Measurements from ENCODE around the gene SUCLG2. TPM values are rescaled to one million over a fixed set of nuclear protein-coding genes. Genes with fewer than 3 reads are reported as not detected.

The SUCLG2 gene
- total and polyA plus RNA-seq, 7 donors: 63.7 to 102 (median 90.5) TPM

- Histone ChIP-seq H3K4me3 (no peak overlapping the region), H3K9me3 (no peaks in the 10 kb centered on the region), H3K4me1 (no peaks in the 10 kb centered on the region), H3K36me3 (ENCODE audit: insufficient read depth in 1 of 2, low read depth in 1 of 2) (no peaks in the 10 kb centered on the region), H3K27ac (no peak overlapping the region), H3K27me3 (ENCODE audit: insufficient read depth in 3 of 3, low read length in 2 of 3) (no peaks in the 10 kb centered on the region)
- no peak for ATAC-seq
- 55 to 72% (median 70%) methylated on average over 1 of the region's 1 CpG for WGBS, 3 donors
- DNase-seq: no peak
- intact Hi-C loops (cut with DNase I): no loop called here
- no peak for TF ChIP-seq CTCF (IDR thresholded peaks at IDR 0.05)
These were observed 31.1 kb upstream of the SUCLG2 start for GRCh38 chr3:67685499-67685898.

- 95 to 98% (median 96%) methylated on average over 3 of the region's 3 CpGs for WGBS, 3 donors
- intact Hi-C loops (cut with DNase I): no loop called here
- no peaks in the 10 kb centered on the region for H3K4me1 ChIP-seq
- no peaks in the 10 kb centered on the region for H3K36me3 ChIP-seq (ENCODE audit: insufficient read depth in 1 of 2, low read depth in 1 of 2)
- TF ChIP-seq CTCF (IDR thresholded peaks at IDR 0.05): no peak
- no peak overlapping the region for H3K4me3 ChIP-seq
- no peak overlapping the region for H3K27ac ChIP-seq
- ATAC-seq: no peak
- H3K9me3 ChIP-seq: no peaks in the 10 kb centered on the region
- no peak for DNase-seq
- no peaks in the 10 kb centered on the region for H3K27me3 ChIP-seq (ENCODE audit: insufficient read depth in 3 of 3, low read length in 2 of 3)
These were observed 29.8 kb upstream of the SUCLG2 start for GRCh38 chr3:67684211-67684610.

GRCh38 chr3:67683522-67683921 is 29.1 kb upstream of the SUCLG2 start:
- DNase-seq (no peak), ATAC-seq (no peak)
- intact Hi-C loops (cut with DNase I): no loop called here
- Histone ChIP-seq H3K27ac (no peak overlapping the region), H3K9me3 (no peaks in the 10 kb centered on the region), H3K4me1 (no peaks in the 10 kb centered on the region), H3K27me3 (ENCODE audit: insufficient read depth in 3 of 3, low read length in 2 of 3) (no peaks in the 10 kb centered on the region), H3K4me3 (no peak overlapping the region), H3K36me3 (ENCODE audit: insufficient read depth in 1 of 2, low read depth in 1 of 2) (no peaks in the 10 kb centered on the region)
- TF ChIP-seq CTCF (IDR thresholded peaks at IDR 0.05): no peak

GRCh38 chr3:67678665-67679064 is 24.3 kb upstream of the SUCLG2 start:
- H3K9me3 ChIP-seq: no peaks in the 10 kb centered on the region
- H3K27ac ChIP-seq: no peak overlapping the region
- no peak for TF ChIP-seq CTCF (IDR thresholded peaks at IDR 0.05)
- no peaks in the 10 kb centered on the region for H3K4me1 ChIP-seq
- H3K27me3 ChIP-seq (ENCODE audit: insufficient read depth in 3 of 3, low read length in 2 of 3): no peaks in the 10 kb centered on the region
- no peaks in the 10 kb centered on the region for H3K36me3 ChIP-seq (ENCODE audit: insufficient read depth in 1 of 2, low read depth in 1 of 2)
- intact Hi-C loops (cut with DNase I): no loop called here
- DNase-seq (no peak), ATAC-seq (no peak)
- H3K4me3 ChIP-seq: no peak overlapping the region

- Histone ChIP-seq H3K4me1 (no peaks in the 10 kb centered on the region), H3K27me3 (ENCODE audit: insufficient read depth in 3 of 3, low read length in 2 of 3) (no peaks in the 10 kb centered on the region), H3K4me3 (no peak overlapping the region), H3K9me3 (no peaks in the 10 kb centered on the region), H3K36me3 (ENCODE audit: insufficient read depth in 1 of 2, low read depth in 1 of 2) (no peaks in the 10 kb centered on the region), H3K27ac (no peak overlapping the region)
- WGBS, 3 donors: 83 to 89% (median 88%) methylated on average over 4 of the region's 4 CpGs
- TF ChIP-seq CTCF (IDR thresholded peaks at IDR 0.05): no peak
- intact Hi-C loops (cut with DNase I): no loop called here
- ATAC-seq (no peak), DNase-seq (no peak)
These were observed 19.6 kb upstream of the SUCLG2 start for GRCh38 chr3:67674055-67674454.

Data from psoas muscle (tissue), 8 donors.